Measurements from ENCODE around the gene CSNK1G2. TPM values are rescaled to one million over a fixed set of nuclear protein-coding genes. Genes with fewer than 3 reads are reported as not detected.

Gene CSNK1G2
- total RNA-seq, 1 experiment from 2014 or later: 100.0 TPM

DNA sequence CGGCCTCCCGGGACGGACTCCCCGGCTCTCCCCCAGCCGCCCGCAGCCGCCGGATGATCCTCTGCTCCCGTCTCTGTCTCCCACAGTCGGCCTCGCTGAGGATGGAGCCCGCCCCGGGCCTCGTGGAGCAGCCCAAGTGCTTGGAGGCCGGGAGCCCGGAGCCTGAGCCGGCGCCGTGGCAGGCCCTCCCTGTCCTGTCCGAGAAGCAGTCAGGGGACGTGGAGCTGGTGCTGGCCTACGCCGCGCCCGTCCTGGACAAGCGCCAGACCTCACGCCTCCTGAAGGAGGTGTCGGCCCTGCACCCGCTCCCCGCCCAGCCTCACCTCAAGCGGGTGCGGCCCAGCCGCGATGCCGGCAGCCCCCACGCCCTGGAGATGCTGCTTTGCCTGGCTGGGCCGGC lies 29.0 kb upstream of the CSNK1G2 start:
- Histone ChIP-seq H3K79me1 (ENCODE audit: insufficient read depth, low read depth, low read length, poor library complexity, severe bottlenecking) (peaks cover 4% of the 10 kb centered on the region), H3K23ac (ENCODE audit: insufficient read length, low read depth, low read length) (no peak overlapping the region), H2AFZ (ENCODE audit: low read length) (no peak overlapping the region), H2BK120ac (ENCODE audit: low read depth, low read length, poor library complexity, severe bottlenecking) (no peak overlapping the region), H2BK20ac (ENCODE audit: low read depth, low read length, poor library complexity, severe bottlenecking) (no peak overlapping the region), H3K56ac (ENCODE audit: insufficient read length, low read depth, low read length) (no peak overlapping the region), H3K4ac (ENCODE audit: low read depth, low read length) (no peak overlapping the region), H3K23me2 (ENCODE audit: insufficient read length, low read depth, low read length, poor library complexity, severe bottlenecking) (no peaks in the 10 kb centered on the region), H2AK5ac (ENCODE audit: insufficient read length, low read length) (no peak overlapping the region), H3K27ac (ENCODE audit: insufficient read length, low read depth, low read length) (no peak overlapping the region), H3K4me2 (ENCODE audit: insufficient read depth, insufficient read length, low read length) (no peak overlapping the region), H3K9ac (ENCODE audit: extremely low read depth, insufficient read length, low read length) (no peak overlapping the region), H4K8ac (replicated peaks; ENCODE audit: insufficient read length, low read depth, low read length) (no peak overlapping the region), H2BK12ac (ENCODE audit: insufficient read length, low read depth, low read length) (no peak overlapping the region), H4K91ac (ENCODE audit: insufficient read length, low read depth, low read length) (no peak overlapping the region), H2BK5ac (ENCODE audit: insufficient read length, low read length) (no peak overlapping the region), H3K79me2 (ENCODE audit: insufficient read depth, low read length) (peaks cover 14% of the 10 kb centered on the region; the same call in 1 of the 2 replicates), H2BK15ac (ENCODE audit: low read depth, low read length) (no peak overlapping the region), H4K5ac (ENCODE audit: insufficient read length, low read depth, low read length) (no peak overlapping the region), H3K14ac (ENCODE audit: insufficient read depth, low read length) (no peak overlapping the region; the same call in 1 of the 2 replicates), H3K4me1 (ENCODE audit: insufficient read depth, low read length) (no peaks in the 10 kb centered on the region), H3K27me3 (ENCODE audit: insufficient read depth, low read length) (no peaks in the 10 kb centered on the region), H4K20me1 (ENCODE audit: control insufficient read depth, insufficient read depth, insufficient read length) (no peaks in the 10 kb centered on the region), H3K9me3 (ENCODE audit: control insufficient read depth, low read depth, low read length) (no peaks in the 10 kb centered on the region), H3T11ph (ENCODE audit: low read length) (no peak overlapping the region), H3K18ac (ENCODE audit: insufficient read length, low read depth, low read length) (no peak overlapping the region)
- H3K4me3 Mint-ChIP-seq: no peak overlapping the region
- no peaks in the 10 kb centered on the region for H3K9me3 Mint-ChIP-seq
- WGBS (ENCODE audit: extremely low coverage, insufficient read length, low lambda C conversion rate): no CpG with 5 or more reads among the region's 37 CpGs
- peaks cover 8 to 19% (median 17%) of the 10 kb centered on the region in 3 experiments for H3K36me3 Mint-ChIP-seq (ENCODE audit: insufficient read depth in 1 of 3, low read depth in 3 of 3)
- DNase-seq: no peak
- no peak overlapping the region for H3K27ac Mint-ChIP-seq
- TF ChIP-seq, protein P1, sequence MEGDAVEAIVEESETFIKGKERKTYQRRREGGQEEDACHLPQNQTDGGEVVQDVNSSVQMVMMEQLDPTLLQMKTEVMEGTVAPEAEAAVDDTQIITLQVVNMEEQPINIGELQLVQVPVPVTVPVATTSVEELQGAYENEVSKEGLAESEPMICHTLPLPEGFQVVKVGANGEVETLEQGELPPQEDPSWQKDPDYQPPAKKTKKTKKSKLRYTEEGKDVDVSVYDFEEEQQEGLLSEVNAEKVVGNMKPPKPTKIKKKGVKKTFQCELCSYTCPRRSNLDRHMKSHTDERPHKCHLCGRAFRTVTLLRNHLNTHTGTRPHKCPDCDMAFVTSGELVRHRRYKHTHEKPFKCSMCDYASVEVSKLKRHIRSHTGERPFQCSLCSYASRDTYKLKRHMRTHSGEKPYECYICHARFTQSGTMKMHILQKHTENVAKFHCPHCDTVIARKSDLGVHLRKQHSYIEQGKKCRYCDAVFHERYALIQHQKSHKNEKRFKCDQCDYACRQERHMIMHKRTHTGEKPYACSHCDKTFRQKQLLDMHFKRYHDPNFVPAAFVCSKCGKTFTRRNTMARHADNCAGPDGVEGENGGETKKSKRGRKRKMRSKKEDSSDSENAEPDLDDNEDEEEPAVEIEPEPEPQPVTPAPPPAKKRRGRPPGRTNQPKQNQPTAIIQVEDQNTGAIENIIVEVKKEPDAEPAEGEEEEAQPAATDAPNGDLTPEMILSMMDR (conservative IDR thresholded peaks at IDR 0.05): no peak
- no peaks in the 10 kb centered on the region for H3K27me3 Mint-ChIP-seq (ENCODE audit: low read depth)
- no peaks in the 10 kb centered on the region for H3K4me1 Mint-ChIP-seq
